GM18505 (cell line): ENCODE data around the gene RAB12.
"Not testable (repeated sequence)": the region's sequence is repeated elsewhere in the genome, so short reads cannot be mapped to it uniquely, and the experiment has no call there.

Experiments
- ATAC-seq: cut with Tn5 transposase; IDR thresholded peaks from one replicate; pipeline ENCODE4 v1.9.1; 2021; ENCODE audit not compliant: unreplicated experiment
- POLR2A ChIP-seq: IDR thresholded peaks from 4 replicates; pipeline ENCODE4 v1.6.1; 2011; ENCODE audit warnings: borderline replicate concordance; ENCODE audit not compliant: insufficient read depth, insufficient read length; ENCODE audit errors: extremely low read depth

Gene RAB12

DNA sequence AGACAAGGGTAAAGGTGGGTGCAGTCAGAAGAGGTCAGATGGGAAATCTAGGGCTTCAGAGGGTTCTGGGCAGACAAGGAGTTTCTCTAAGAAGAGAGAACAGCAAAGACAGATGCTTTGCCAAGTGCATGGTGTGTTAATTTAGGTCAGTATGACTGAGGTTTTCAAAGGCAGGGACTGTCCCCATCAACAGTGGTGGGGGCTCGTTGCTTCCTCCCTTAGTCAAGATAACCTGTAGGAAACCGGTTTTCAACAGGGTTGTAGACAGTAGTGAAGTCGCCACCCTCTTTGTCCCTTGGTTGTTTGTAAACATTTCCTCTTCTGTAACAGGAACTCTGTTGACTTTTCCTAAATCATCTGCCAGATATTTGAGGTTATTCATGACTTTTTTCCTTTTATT lies 11.6 kb downstream of the RAB12 start:
- no peak for ATAC-seq
- TF ChIP-seq POLR2A, result no peak

DNA sequence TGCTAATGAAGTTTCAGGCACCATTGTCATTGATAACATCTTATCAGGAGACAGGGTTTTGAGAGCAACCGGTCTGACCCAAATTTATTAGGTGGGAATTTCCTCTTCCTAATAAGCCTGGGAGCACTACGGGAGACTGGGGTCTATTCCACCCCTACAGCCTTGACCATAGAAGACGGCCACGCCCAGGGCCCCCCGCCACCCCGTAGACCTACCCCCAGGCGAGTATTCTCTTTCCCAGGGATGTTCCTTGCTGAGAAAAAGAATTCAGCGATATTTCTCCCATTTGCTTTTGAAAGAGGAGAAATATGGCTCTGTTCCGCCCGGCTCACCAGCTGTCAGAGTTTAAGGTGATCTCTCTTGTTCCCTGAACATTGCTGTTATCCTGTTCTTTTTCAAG lies 13.4 kb downstream of the RAB12 start:
- not testable (repeated sequence) for ATAC-seq

DNA sequence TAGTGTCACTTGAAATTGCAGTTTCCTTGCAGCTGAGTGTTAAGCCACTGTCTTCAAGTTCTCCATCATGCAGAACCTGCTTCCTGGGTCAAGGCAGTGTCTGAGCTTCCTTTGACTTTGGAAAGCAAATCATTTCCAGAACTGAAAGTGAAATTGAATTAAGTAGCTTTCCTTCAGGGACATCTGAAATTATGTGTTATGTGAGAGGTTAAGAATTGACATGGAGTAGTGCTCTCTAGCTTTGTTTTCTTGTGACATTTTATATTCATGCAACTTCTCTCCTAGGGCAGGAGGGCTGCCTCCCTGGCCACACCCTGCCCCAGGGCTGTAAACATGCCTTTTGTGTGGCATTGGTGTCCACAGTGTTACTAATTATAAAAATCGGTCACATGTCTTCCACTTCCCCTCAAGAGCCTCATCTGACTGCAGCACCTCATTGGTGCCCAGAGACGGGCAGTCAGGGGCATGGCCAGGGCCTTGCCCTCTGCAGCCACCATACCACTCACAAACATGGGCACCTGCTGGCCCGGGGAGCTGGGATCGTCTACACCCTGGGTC lies 14.4 kb downstream of the RAB12 start:
- no peak for TF ChIP-seq POLR2A
- ATAC-seq, result peak; percentile 76

DNA sequence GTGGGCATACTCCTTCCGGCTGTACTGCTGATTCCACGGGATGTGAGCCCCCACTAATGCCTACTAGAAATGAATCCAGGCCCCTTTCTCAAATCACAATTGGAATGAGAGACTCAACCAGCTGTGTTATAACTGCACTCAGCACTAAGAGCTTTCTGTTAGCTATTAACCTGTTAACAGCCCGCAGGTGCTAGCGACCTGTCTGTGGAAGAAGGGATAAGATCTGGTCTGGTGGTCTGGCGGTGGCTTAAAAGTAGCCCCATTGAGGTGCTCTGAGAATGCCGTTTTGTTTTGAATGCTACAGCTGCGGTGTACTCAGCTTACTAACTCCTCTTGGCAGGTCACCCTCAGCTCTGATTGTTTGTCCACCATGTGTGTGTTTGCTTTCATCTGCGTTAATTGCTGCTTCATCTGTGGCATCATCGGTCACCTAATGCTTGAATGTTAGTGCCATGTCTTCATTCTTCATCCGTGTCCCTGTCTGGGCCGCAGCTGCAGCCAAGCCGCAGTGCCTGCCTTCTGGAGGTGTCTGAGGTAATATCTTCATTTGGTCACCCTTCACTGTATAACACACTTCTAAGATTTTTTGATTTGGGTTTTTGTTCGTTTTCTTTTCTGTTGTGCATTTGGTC lies 16.3 kb downstream of the RAB12 start:
- TF ChIP-seq POLR2A, result no peak
- no peak for ATAC-seq

DNA sequence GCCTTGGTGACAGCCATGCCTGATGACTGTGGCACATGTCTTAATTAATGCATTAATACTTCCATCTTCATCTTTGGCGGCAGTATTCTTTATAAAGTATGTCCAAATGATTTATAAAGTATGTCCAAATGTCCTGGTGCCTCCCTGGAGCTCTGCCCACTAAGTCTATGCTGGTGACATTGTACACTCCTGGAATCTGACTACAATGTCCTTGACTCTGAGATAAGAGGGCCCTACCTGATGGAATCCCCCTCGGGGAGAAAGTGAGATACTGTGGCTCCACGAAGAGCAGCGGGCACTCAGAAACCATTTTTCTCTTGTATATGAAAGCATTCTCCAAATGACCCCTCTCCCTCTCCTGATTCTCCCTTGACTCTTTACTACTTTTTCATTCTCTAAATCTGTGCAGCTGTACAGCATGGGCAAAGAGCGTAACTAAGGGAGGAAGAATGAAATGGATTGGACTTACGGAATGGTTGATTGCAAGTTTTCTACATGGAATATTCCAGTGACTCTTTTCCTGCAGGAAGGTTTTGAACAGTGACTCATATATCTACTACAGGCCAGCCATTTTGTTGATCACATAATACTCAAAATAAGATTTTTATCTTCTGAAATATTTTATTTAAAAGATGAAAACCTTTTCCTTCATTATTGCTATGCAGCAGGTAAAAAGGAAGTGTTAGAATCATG lies 17.3 kb downstream of the RAB12 start:
- no peak for ATAC-seq
- TF ChIP-seq POLR2A, result no peak

DNA sequence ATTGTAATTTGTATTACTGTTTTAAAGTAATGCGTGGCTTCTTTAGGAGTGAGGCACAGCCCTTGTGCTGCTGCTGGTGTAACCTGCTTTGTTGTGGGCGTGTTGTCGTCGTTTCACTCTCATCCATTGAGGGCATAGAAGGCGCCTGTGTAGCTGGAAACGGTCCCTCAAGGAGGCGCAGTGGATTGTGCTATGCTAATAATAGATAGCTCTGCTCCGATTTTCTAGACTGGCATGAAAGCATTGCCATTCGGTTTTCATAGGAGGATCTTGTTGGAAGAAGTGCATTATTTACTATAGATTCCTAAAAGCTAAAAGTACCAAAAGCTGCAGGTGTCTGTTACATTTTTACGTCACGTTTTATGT lies 17.9 kb downstream of the RAB12 start:
- no peak for ATAC-seq
- TF ChIP-seq POLR2A, result no peak

DNA sequence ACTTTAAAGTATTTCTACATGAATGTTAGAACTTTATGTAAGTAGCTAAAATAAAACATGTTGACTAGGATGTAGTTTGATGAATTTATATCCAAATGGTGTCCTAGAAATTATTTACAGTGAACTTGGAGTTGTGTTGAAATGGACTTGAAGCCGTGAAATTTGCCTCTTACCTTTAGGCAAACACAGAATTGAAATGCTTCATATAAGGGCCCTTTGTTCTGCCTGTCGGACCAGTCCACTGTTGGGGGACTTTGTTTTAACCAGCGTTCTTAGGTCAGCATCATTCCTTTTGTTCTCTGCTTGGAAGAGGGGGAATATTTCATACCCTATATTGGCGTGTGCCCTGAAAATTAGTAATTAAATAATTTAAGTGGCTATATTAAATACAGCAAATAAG lies 18.3 kb downstream of the RAB12 start:
- no peak for TF ChIP-seq POLR2A
- ATAC-seq, result no peak

DNA sequence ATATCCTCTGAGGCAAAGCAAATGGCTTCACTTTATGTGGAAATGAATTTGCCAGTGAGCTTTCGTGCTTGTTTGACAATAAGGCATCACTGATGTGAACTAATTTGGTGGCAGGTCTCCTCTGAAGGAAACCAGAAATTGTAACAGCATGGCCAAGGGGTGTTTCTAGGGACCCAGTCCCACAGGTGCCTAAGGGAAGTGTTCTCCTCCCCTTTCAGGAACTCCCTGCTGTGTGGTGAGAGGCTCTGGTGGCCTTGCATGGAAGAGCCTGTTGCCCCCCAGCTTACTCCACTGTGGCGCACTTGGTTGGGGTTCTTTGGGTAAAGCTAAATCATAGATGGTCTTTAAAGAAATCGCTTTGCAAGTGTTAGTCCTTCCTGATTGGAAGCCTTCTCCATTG lies 20.4 kb downstream of the RAB12 start:
- no peak for TF ChIP-seq POLR2A
- no peak for ATAC-seq

DNA sequence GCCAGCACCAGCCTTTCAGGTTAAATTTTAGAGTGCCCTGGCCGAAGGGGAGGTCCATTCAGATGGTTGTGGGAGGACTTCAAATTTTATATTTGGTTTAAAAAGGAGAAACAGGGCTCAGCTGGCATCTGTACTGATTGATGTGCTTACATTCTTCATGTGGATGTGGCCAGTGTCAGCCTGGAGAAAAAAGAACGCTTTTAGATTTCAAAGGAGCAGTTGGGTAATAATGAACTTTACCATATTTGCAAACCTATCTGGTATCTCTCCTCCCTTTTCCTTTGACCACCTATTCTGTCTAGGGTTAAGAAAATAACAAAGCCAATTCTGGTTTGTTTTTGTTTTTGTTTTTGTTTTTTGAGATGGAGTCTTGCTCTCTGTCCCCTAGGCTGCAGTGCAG lies 21.3 kb downstream of the RAB12 start:
- no peak for ATAC-seq
- no peak for TF ChIP-seq POLR2A

DNA sequence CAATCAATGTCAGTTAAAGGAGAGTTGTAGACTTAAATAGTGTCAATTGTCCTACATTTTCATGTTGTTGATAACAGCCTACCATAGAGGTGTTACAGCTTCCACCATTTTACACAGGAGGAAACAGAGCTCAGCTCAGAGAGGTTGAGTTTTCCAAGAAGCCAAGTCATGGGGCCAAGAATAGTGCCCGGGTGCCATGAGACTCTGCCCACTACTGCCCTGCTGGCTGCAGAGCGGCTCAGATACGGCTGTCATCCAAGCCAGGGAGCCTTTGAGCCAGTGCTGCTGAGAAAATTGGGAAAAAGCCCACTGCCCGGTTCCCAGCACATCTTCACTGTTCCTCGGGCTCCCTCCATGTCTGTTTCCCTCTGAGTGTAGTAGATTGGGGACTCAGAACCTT lies 22.0 kb downstream of the RAB12 start:
- ATAC-seq, result no peak
- no peak for TF ChIP-seq POLR2A

DNA sequence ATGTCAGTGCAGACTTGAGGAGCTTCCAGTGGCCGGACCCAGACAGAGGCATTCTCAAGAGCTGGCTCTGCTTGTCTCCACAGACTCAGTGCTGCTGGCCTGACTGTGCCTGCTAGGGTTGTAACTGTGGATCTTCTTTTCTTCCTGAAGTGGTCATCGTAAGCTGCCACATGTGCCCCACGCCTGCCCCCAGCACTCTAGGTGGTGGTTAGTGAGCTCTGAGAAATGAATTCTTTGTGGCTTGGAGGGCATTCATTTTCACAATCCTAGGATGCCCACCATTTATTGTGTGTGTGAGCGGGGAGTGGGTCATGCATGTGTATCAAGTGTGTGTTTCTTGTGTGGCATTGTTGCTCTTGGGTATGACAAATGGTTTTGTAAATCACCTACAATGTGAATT lies 23.1 kb downstream of the RAB12 start:
- no peak for ATAC-seq

DNA sequence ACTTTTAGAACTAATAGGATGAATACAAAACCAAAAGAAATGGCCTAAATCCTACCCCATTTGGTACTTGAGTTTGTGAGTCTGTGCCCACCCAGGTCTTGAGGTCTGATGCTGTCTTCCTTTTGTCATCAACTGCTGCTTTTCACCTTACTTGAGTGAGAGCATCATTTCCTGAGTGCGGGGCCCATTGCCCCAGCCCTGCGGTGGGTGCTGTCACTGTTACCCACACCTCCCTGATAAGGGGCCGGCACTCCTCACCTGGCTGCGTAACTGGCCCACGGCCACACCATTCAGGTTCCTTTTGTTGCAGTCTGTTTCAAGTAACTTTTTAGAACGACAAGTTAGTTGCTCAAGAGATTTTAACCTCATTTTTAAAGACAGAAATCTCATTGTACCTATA lies 25.3 kb downstream of the RAB12 start:
- no peak for TF ChIP-seq POLR2A

More for the DNA sequence above, 23.1 kb downstream of the RAB12 start:
- TF ChIP-seq POLR2A, result no peak

DNA sequence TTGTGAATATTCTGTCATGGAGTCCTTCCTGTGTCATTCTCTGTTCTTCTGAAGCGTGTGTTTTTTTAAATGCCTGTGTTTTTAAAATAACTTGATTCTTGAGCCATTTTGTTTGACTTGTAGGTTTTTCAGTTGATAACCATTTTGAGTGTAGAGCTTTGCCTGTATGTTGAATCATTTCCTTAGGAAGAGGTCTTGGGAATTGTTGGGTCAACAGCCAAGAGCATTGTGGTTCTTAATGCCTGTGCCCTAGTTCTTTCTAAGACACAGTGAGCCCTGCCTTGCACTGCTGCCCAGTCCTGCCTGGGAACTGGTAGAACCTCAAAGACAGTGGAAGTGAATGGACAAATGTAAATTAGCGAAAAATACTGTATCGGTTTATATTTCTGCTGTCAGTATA lies 25.9 kb downstream of the RAB12 start:
- TF ChIP-seq POLR2A, result no peak
- no peak for ATAC-seq

More for the DNA sequence above, 25.3 kb downstream of the RAB12 start:
- ATAC-seq, result no peak

DNA sequence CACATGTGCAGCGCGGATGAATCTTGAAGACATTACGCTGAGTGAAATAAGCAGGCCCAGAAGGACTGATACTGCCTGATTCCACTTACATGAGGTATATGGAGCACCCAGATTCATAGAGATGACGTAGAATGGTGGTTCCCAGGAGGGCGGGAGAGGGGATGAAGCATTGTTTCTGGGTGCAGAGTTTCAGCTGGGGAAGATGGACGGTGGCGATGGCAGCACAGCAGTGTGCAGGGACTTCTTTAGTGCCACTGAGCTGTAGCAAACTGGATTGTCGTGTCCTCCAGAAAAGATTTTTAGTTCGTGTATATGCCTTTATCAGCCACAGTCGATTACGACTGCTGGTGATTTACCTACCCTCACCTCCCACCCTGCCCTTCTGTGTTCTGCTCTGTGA lies 30.5 kb downstream of the RAB12 start:
- TF ChIP-seq POLR2A, result no peak
- ATAC-seq, result no peak
